Left forelimb (tissue), 1 donor: ENCODE data around the gene CEP68.

Experiments used
- DNase-seq: peaks from one replicate; pipeline ENCODE4 v3.0.0-alpha.2; 2018; ENCODE audit warnings: low spot score

CEP68 gene

GRCh38 chr2:65057054-65057375 is 799 bp downstream of the CEP68 start:
- no peak for DNase-seq

GRCh38 chr2:65057391-65058052 is 1.3 kb downstream of the CEP68 start:
- DNase-seq: no peak

GRCh38 chr2:65059071-65059470 is 2.9 kb downstream of the CEP68 start:
- DNase-seq: no peak

- no peak for DNase-seq
These were observed 5.1 kb downstream of the CEP68 start for GRCh38 chr2:65061146-65061909.

- DNase-seq: no peak
These were observed 5.7 kb downstream of the CEP68 start for GRCh38 chr2:65061910-65062339.

- DNase-seq: no peak
These were observed 6.9 kb downstream of the CEP68 start for GRCh38 chr2:65062843-65063825.

GRCh38 chr2:65064728-65065552 is 8.7 kb downstream of the CEP68 start:
- DNase-seq: no peak

GRCh38 chr2:65067806-65068553 is 11.8 kb downstream of the CEP68 start:
- no peak for DNase-seq

GRCh38 chr2:65069439-65069824 is 13.2 kb downstream of the CEP68 start:
- DNase-seq: no peak

GRCh38 chr2:65070172-65070830 is 14.1 kb downstream of the CEP68 start:
- DNase-seq: no peak

GRCh38 chr2:65070856-65071255 is 14.6 kb downstream of the CEP68 start:
- DNase-seq: no peak

- DNase-seq: no peak
These were observed 15.4 kb downstream of the CEP68 start for GRCh38 chr2:65071499-65072180.

- DNase-seq: no peak
These were observed 16.2 kb downstream of the CEP68 start for GRCh38 chr2:65072181-65072970.

- no peak for DNase-seq
These were observed 17.8 kb downstream of the CEP68 start for GRCh38 chr2:65073879-65074565.

GRCh38 chr2:65075176-65075575 is 19.0 kb downstream of the CEP68 start:
- no peak for DNase-seq

GRCh38 chr2:65075605-65076344 is 19.6 kb downstream of the CEP68 start:
- DNase-seq: no peak

- no peak for DNase-seq
These were observed 20.1 kb downstream of the CEP68 start for GRCh38 chr2:65076345-65076710.

GRCh38 chr2:65077898-65078297 is 21.7 kb downstream of the CEP68 start:
- DNase-seq: no peak
